ENCODE data around the gene LEKR1.

LEKR1 gene

DNA sequence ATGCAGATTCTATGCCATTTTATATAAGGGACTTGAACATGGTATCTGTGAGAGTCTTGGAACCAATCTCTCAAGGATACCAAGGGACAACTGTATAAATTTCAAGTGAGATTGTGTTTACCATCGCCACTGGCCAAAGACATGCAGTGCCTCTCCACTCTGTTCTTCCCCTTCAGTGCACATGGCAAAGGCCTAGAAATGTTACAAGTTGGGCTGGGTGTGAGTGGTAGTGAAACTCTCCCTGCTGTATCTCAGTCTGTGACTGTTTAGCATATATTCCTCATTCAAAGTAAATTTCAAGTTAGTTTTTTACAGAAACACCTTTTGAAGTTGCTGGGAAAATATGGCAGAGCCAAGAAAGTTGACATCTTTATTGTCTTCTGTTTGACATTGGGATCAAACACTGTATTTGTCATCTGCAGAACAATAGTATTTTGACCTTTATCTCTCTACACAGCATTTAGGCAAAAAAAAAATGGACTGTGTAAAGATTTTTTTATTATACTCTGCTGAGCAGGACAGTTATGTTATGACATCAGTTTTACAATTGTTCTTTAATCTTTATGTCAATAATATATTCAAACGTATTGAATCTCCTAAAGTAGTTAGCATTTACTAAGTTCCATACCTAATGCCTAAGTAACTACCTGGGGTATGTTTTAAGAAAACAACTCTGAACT is 232.4 kb downstream of the LEKR1 start:
- no peak for DNase-seq (ENCODE audit: low read depth in 2 of 2)

- DNase-seq (ENCODE audit: low read depth in 2 of 2) = no peak
Measured at GRCh38 chr3:157059181-157059580, 233.0 kb downstream of the LEKR1 start.

DNA sequence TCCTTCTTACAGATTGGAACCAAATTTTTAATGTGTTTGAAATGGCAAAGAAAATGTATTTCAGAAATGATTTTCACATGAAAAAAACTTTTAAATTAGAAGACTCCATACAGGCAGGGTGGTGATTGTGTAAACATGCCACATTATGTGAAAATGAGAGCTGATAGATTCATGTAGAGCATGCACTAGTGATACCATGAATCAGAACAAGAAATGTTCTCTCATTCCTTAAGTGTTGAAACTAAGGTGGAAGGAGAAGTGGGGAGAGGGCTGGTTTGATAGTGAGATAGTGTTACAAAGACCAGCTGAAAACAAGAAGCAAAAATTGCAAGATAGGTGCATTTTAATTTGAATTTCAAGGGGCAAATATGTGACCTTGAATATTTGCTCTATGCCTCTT is 233.5 kb downstream of the LEKR1 start:
- DNase-seq (ENCODE audit: low read depth in 2 of 2) = no peak

DNA sequence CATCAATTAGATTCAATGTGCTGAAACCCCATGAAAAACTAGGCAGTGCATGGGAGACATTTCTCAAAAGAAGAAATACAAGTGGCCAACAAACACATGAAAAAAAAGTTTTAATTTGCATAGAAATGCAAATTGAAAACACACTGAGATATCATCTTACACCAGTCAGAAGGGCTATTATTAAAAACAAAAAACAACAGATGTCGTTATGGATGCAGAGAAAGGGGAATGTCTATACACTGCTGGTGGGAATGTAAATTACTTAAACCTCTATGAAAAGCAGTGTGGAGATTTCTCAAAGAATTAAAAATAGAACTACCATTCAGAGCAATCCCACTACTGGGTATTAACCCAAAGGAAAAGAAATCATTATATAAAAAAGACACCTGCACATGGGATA is 235.1 kb downstream of the LEKR1 start:
- DNase-seq (ENCODE audit: low read depth in 2 of 2) = no peak

DNA sequence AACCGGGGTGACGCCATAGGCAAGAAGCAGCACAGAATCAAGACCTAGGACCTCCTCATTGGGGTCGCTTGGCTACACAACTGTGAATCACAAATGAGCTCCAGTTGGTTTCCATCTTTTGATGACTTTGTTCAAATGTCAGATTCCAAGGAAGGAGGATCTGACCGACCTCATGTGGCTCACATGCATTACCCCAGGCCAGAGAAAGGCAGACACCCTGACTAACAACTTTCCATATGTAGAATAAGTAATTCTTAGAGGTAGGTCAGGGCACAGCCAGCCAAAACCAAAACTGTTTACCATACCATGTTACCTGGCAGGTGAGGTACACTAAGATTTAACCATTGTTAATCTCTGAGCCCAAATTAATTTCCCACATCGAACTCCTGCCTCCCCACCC is 237.3 kb downstream of the LEKR1 start:
- DNase-seq (ENCODE audit: low read depth in 2 of 2) = no peak

DNA sequence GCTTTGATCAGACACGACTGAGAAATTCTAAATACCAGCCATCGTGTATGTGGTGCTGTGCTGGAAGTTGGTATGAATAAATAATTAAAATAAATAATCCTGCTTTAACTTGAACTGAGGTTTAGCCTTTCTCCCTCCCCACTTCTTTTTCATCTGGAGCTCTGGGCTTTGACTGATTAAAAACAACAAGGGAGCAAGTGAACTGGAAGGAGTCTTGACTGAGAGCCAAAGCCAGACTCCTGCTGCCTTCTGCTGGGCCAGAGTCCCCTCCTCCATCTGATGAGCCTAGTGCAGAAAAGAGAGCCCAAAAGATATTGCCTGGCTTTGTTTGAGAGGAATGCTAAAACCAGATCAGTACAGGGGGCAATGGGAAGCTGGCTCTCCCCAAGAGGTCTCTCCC is 237.8 kb downstream of the LEKR1 start:
- DNase-seq (ENCODE audit: low read depth in 2 of 2) = no peak

GRCh38 chr3:157064402-157064801 is 238.2 kb downstream of the LEKR1 start:
- no peak for DNase-seq (ENCODE audit: low read depth in 2 of 2)

GRCh38 chr3:157065201-157065600 is 239.0 kb downstream of the LEKR1 start:
- no peak for DNase-seq (ENCODE audit: low read depth in 2 of 2)

- no peak for DNase-seq (ENCODE audit: low read depth in 2 of 2)
Measured at GRCh38 chr3:157066335-157067098, 240.4 kb downstream of the LEKR1 start.

DNA sequence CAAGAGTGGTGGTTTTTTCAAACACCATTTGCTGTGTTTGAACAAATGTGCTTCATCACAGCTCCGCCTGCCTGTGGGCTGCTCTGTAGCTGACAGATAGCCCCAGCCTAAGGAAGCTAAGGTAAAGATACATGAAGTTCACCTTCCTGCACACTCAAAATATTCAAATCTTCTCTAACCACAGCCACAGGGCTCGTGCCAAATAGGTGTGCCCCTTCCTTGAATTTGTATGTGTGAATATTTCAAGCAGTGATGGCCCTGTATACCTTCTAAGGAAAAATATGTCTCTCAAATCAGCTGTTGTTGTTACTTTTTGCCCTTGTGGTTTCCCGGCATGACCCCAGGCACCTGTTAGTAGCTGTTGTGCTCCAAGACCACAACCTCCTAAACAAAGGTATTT is 241.0 kb downstream of the LEKR1 start:
- no peak for DNase-seq (ENCODE audit: low read depth in 2 of 2)

DNA sequence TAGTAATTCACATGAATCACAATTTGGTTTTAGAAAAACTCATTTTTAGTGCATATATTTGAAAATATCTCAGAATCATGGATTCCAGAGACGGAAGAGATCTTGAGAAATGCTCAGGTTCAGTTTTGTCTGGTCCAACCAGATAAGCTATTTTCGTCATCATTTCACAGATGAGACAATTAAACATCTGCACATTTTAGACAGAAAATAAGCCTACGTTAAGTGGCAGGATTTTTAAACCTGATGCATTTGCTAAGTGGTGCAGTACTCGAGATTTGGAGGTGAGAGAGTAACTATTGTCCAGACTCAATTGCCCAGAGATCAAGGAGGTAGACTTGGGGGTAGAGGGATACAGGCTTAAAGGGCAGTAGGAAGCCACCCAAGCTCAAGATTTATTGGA is 243.3 kb downstream of the LEKR1 start:
- no peak for DNase-seq (ENCODE audit: low read depth in 2 of 2)

DNA sequence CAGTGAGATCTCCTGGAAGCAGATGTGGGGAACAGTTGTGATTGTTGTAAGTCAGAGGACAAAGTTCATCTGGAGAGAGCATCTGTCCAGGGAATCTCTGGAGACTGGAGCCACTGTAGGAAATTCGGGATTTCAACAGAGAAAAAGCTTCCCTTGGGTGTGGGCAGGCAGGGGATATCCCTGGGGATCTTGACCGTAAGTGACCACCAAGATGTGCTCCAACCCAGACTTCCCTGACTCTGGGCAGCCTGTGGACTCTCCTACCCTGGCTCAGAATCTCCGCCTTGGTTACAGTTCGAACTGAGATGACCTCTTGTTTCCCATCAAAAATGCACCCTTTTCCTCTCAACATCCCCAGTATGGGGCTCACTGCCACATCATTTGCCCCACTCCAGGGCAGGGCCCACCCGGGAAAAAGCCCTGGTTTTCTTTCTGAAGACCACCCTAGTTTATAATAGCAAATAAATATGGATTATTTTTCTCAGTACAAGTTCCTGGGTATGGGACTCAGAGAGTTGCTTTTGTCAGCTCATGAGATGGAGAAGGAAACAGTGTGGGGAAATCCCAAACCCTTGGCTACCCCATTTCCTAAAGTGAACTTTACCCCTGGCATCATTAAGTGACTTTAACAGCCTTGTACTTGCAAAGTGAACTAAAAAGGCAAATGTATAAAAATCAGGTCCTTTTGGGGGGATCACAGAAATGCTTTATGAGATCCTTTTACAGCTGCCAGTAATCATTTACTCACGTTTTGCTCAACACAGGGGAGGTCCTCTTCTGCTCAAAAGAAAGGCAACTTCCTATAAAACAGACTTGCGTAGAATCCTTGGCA is 243.9 kb downstream of the LEKR1 start:
- DNase-seq (ENCODE audit: low read depth in 2 of 2) = no peak

- no peak for DNase-seq (ENCODE audit: low read depth in 2 of 2)
Measured at GRCh38 chr3:157070678-157070999, 244.5 kb downstream of the LEKR1 start.

- DNase-seq (ENCODE audit: low read depth in 2 of 2) = no peak
Measured at GRCh38 chr3:157071744-157072525, 245.8 kb downstream of the LEKR1 start.

GRCh38 chr3:157073810-157074209 is 247.7 kb downstream of the LEKR1 start:
- DNase-seq (ENCODE audit: low read depth in 2 of 2) = no peak

GRCh38 chr3:157074490-157074889 is 248.3 kb downstream of the LEKR1 start:
- no peak for DNase-seq (ENCODE audit: low read depth in 2 of 2)

GRCh38 chr3:157074981-157075380 is 248.8 kb downstream of the LEKR1 start:
- no peak for DNase-seq (ENCODE audit: low read depth in 2 of 2)

- DNase-seq (ENCODE audit: low read depth in 2 of 2) = no peak
Measured at GRCh38 chr3:157075693-157076420, 249.7 kb downstream of the LEKR1 start.

- DNase-seq (ENCODE audit: low read depth in 2 of 2) = no peak
Measured at GRCh38 chr3:157077565-157077991, 251.4 kb downstream of the LEKR1 start.

GRCh38 chr3:157078131-157078810 is 252.1 kb downstream of the LEKR1 start:
- no peak for DNase-seq (ENCODE audit: low read depth in 2 of 2)

GRCh38 chr3:157078811-157079185 is 252.6 kb downstream of the LEKR1 start:
- DNase-seq (ENCODE audit: low read depth in 2 of 2) = no peak

Measured in stimulated activated CD4-positive, alpha-beta T cell treated with anti-CD3 and anti-CD28 coated beads, Interleukin-4, amount 100 ng/mL, for 48 hours (primary cell).